HG02943 (cell line): ENCODE data around the gene ZBTB47.

ENCODE experiments used
- ATAC-seq: cut with Tn5 transposase; IDR thresholded peaks from one replicate; pipeline ENCODE4 v1.9.1; 2021; ENCODE audit warnings: mild to moderate bottlenecking, low read depth, moderate library complexity; ENCODE audit not compliant: unreplicated experiment

Gene ZBTB47

DNA sequence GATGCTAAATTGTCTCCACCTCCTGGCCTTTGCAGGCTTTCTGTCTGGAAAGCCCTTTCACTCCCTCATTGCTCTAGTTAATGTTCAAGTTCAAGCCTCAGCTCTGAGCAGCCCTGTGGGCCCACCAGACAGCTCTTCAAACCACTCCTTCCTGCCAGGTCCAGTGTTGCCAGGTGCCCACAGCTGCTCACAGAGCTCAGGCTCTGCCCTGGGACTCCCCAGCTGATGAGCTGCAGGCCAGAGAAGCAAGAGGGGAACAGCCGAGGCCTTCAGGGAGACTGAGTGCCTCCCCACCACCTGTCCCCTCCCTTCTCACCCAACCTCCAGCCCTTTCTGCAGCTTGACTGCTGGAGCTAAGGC is 1.3 kb upstream of the ZBTB47 start:
- no peak for ATAC-seq

DNA sequence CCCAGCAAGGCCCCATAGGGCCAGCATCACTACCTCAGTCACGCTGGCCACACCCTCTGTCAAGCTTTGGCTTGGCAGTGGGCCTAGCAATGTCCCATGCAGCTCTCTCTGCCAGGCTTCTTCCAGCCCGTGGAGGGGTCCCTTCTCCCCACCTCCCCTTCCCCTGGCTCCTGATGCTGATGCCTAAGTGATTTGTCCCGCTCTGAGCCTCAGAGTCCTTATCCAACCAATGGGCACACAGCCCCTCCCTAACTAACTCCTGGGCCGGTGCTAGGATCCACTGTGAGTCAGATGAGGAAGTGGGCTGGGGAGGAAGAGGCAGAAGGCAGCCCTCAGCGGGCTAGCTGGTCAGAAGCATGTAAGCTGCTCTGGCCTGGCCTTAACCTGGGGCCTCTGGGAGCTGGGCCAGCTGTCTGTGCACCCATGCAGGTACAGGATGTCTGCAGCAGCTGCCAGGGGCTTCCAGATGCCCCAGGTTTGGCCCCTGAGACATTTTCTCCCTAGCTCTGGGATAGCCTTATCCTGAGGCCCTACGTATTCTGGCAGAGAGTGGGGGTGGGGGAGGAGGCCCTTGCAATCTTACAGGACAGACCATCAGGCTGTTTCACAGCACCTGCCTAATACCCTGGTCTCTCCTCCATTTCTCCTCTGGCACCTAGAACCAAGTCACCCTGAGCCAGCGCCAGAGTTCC is 740 bp upstream of the ZBTB47 start:
- ATAC-seq, result peak; percentile 48

DNA sequence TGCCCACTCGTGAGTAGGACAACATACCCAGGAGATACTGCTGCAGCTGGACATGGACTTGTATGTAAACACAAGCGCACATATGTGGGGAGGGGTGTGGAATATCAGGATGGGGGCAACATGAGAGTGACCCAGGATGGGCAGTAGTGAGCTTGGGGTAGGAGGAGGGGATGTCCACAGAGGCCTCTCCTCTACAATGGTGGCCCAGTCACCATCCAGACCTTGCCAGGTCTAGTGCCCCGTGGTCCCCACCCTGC is 266 bp upstream of the ZBTB47 start:
- no peak for ATAC-seq

DNA sequence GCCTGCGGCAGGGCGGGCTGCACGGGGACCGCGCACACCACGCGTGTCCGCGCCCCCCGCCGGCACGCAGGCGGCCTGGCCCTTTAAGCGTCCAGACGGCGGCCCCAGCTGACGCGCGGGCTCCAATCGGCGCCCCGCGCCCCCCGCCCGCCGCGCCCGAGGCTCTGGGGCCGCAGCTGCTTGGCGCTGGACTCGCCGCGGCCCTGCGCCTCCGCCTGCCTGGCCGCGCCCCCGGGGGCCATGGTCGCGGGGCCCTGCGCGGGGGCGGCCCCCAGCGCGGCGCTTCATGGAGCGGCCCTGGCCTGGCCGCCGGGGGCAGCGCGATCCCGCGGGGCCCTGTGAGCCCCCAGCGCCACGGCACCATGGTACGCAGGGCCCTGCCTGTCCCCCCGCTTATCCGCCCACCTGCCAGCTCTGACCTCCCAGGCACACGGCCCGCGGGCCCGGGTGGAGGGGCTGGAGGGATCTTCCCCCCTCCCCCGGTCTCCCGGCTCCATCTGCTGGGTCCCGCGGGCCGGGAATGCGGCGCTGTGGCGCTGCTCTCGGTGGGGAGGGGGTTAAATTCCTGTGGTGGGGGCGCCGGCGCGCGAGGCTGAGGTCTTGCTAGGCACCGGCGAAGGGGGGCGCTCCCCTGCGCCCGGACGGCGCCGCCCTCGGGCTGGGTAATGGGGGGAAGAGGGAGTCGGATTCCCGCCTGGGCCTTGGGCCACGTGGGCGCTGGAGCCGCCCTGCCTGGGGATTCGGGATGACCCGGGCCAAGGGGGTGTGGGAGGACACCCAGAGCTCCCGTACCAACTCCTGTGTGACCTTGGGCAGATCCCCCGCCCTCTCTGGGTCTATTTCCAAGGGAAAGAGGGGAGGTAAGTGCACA is 1.1 kb downstream of the ZBTB47 start:
- no peak for ATAC-seq

DNA sequence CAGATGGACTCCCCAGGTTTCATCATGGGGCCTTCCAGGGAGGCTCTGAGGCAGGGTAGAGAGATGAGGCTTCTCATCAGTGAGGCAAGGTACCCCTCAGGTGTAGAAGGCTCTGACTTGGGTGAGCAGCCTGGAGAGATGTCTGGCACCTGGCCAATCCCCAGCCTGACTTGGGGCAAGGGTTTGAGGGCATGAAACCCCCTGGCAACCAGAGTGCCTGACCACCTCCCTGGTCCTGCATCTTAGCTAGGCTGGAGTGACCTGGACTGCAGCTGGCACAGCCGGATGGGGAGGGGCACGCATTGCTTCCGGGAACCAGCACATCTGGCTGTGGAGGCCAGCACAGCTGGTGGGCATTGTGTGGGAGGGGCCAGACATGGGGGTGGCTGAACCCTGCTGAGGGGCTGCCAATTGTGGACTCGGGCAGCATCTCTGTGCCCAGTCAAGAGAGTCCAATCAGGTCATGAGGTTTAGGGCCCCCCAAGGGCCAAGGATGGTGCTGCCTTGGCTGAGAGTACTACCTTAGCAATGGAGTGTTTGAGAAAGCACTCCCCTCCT is 1.9 kb downstream of the ZBTB47 start:
- no peak for ATAC-seq

DNA sequence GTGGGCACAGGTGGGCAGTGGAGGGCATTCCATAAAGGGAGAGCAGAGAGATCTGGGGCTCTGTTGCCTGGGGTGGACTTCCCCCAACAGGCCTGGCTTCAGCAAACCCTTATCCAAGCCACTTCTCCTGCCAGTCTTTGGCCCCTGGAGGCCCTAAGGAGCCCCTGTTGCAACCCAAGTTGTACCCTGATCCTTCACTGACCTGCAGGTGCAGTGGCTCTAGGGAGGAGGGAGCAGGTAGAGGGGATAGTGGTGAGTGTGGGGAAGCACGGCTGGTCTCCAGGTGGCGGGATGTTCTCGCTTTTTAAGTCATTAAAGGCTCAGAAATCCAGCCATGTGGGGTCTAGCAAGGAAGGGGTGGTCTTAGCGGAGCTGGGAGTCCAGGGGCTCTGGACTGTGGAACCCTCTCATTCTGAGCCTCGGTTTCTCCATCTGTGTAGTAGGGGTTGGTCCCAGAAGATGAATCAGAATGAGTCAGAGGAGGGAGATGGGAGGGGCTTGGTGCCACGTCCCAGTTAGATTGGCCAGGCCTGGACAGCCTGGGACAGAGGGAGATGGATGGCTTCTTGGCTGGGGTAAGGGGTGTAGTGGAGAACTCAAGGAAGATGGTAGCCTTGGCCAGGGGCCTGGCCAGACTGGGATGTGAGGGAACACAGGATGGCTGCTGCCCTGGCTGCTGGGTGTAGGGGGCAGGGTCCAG is 2.6 kb downstream of the ZBTB47 start:
- ATAC-seq, result no peak

DNA sequence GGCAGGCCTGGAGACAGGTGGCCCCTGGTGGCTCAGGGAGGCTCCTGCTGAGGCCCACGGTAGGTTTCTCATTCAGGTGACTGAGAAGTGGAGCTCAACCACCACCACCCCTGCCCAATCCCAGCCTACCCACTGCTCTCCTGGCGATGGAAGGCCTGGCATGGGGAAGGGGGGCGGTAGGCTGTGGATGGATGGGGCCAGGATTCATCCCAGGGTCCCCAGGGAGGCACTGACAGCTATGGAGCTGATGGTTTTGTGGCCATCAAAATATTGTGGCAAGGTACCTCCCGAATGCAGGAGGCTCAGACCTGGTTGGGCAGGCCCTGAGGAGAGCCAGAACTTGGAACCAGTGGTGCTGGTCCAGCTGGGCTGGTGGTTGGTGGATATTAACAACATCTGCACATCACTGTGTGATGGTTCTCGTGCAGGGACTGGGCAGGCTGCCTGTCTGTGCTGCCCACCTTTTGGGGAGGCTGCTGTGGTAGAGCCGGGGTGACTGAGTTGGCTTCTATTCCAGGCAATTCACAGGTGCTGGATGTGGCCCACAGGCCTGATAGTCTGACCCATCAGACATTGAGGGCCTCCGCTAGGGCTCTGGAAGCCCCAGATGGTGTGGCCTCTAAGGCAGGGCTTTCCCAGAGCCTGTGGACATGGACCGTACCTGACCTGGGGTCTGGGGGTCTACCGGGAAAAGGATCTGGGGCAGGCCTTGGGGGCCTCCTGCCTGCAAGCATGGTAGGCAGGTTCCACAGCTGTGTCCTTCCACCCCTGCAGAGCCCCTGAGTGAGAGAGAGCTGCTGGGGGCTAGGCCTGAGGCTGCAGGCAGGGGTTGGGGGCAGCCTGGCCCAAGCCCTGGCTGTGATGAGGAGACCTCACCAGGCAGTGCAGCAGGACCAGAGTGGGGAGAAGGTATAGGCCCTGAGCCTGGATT is 3.4 kb downstream of the ZBTB47 start:
- no peak for ATAC-seq

DNA sequence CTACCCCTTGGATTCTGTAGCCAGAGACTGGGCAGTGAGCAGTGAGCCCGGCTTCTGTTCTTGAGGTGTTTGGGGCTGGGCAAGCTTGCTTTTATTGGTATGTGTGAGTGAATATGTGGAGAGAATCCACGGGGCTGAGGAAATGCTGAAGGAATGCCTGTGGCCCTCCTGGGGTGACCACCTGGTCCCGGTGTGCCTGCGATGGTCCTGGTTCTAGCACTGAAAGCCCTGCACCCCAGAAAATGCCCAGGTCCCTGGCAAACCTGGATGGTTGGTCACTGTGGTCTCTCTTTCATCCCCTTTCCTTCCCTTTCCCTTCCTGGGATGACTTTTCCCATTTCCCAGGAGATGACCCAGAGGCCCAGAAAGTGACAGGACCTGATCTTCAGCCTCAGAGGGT is 4.2 kb downstream of the ZBTB47 start:
- no peak for ATAC-seq

DNA sequence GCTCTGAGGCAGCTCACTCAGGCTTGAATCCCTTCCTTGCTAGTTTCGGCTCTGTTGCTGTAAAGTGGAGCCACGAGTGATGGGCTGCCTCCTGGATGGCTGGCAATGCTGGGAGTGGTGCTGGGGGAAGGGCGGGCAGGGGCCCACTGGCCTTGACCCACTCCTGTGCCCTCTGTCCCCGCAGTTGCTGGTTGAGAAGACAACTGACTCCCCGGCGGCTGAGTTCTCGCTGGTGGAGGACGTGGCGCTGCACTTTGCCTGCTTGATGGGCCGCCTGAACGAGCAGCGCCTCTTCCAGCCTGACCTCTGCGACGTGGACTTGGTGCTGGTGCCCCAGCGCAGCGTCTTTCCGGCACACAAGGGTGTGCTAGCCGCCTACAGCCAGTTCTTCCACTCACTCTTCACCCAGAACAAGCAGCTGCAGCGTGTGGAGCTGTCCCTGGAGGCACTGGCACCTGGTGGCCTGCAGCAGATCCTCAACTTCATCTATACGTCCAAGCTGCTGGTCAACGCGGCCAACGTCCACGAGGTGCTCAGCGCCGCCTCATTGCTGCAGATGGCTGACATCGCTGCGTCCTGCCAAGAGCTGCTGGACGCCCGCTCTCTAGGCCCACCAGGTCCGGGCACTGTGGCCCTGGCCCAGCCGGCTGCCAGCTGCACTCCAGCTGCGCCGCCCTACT is 4.7 kb downstream of the ZBTB47 start:
- no peak for ATAC-seq

DNA sequence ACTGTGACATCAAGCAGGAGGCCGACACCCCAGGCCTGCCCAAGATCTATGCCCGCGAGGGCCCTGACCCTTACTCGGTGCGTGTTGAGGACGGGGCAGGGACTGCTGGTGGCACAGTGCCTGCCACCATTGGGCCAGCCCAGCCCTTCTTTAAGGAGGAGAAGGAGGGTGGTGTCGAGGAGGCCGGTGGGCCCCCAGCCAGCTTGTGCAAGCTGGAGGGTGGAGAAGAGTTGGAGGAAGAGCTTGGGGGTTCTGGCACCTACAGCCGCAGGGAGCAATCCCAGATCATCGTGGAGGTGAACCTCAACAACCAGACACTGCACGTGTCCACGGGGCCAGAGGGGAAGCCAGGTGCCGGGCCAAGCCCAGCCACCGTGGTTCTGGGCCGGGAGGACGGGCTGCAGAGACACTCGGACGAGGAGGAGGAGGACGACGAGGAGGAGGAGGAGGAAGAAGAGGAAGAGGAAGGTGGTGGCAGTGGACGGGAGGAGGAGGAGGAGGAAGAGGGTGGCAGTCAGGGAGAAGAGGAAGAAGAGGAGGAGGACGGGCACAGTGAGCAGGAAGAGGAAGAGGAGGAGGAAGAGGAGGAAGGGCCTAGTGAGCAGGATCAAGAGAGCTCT is 5.4 kb downstream of the ZBTB47 start:
- ATAC-seq, result no peak

DNA sequence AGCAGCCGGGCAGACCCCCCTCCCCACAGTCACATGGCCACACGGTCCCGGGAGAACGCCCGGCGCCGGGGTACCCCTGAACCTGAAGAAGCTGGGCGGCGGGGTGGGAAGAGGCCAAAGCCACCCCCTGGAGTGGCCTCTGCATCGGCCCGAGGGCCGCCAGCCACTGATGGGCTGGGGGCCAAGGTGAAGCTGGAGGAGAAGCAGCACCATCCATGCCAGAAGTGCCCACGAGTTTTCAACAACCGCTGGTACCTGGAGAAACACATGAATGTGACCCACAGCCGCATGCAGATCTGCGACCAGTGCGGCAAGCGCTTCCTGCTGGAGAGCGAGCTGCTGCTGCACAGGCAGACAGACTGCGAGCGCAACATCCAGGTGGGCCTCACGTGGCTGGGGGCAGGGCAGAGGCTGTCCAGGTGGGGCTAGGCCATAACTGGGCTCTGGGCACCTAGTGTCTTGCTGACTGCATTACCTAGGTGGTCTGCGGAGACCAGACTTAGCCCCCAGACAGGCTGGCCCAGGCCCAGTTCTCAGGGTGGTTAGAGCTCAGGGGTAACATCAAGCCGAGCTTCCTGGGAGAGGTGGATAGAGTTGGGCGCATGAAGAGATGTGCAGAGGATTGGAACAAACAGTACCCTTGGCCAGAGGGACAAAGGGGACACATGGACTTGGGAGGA is 6.1 kb downstream of the ZBTB47 start:
- no peak for ATAC-seq

DNA sequence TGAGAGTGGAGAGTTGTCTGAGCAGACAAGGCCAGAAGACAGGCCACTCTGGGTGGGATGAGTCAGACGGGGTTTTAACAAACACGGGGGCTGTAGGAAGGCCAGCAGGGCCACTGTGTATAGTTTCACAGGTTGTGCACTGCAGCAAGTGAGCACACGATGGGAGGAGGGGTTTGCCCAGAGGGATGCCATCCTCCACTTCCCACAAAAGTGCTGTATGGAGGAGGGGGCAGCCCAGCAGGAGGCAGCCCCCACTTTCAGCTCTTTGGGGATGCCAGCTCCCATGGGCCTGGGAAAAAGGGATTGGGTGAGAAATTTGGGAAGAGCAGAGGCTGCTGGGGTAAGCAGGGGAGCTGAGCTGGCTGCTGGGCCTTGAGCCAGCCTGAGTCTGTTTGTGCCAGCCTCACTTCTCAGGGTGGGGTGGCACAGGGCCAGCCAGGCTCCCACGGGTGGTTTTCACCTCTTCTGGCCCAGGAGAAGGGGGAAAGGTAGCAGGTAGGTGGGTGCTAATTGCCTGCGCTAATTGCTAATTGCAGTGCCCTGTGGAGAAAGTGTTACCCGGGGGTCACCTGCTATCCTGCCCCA is 6.7 kb downstream of the ZBTB47 start:
- ATAC-seq, result no peak

DNA sequence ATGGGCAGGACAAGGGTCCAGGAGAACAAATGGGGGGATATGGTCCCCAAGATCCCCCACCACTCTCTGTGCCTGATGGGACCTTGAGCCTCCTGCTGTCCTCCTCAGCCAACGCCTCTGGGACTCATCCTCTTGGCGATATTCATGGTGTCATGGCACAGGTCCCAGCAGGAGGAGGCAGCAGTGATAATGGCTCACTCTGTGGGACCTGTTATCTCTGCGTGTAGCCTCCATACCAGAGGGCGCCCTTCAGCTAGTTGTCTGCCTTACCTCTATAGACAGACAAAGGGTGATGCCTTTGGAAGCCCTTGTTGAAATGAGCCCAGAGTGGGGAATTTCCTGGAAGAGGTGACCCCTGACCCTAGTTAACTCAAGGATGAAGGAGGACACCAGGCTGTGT is 7.4 kb downstream of the ZBTB47 start:
- no peak for ATAC-seq

DNA sequence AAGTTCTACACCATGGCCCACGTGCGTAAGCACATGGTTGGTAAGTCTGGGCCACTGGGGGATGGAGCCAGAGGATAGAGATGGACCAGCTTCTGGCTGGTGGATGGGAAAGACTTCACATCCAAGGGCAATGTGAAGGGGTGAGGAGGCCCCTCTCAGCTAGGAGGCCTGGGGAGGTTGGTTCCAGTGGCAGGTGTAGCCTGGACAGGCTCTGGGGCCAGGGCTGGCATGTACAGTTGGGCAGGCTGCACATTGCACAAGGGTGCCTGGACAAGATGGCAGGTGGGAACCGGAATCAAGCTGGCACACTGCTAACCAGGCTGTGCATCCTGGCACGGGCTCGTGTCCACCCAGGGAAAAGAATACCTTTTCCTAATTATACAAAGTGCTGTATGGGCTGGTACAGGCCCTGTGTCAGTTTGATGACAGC is 8.1 kb downstream of the ZBTB47 start:
- ATAC-seq, result no peak

DNA sequence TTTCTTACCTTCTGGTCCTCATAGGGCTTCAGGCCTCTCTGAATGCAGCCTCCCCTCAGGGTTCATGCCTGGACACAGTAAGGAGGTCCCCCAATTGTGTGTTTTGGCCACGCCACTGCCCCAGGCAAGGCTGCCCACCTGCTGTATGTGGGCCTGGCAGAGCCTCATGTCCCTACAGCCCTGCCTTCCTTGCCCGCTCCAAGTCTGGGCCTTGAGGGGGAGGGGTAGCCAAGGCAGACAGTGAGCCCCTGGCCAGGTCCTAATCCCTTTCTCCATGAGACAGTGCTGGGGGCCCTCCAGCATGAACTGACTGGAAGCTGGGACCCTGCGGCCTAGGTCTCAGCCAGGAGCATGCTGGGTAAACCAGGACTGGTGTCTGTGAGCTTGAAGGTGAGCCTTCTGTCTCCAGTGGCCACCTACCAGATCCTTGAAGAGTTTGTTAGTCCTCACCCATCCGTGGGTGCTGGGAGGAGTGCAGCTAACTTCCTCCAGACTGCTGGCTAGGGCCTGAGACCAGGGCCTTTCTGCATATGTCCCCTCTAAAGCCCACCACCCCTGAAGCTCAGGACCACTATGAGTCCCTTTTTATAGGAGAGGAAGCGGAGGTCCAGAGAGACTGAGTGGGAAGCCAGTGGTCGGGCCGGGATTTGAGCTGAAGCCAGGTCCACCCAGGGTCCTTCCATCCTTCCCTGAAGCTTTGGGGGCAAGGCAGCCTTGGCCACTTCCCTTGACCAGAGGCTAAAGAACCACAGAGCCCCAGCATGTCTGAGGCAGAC is 8.7 kb downstream of the ZBTB47 start:
- no peak for ATAC-seq

DNA sequence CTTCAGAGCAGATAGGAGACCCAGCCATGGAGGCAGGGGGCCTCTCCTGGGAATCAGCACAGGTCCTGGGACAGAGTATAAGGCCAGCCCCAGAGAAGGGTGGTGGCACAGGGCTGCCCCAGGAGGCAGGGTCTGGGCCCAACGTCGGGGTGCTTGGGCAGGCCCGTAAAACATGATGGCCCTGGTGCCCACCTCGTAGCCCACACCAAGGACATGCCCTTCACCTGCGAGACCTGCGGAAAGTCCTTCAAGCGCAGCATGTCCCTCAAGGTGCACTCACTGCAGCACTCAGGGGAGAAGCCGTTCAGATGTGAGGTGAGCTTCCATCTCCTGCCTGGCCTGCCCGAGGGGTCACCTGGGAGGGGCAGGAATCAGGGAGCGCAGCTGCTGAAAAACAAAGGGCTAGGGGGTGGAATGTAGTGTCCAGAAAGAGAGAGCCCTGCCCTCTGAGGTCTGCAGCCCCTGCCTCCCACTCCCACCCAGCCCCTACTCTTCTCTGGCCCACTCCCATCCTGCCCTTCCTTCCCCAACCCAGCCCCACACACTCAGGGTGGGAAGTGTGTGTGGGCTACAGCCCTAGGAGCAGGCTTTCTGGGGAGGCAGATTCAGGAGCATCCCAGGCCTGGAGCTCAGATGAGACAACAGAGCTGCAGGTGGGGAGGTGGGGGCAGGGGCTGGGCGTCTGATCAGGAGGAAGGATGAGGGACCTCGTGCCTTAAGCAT is 9.5 kb downstream of the ZBTB47 start:
- no peak for ATAC-seq
